NOMO-1 treated with dmso at 0.1 percent for 144 hours (cell line): Measurements from ENCODE around the gene ZNRF3.
"Not testable (repeated sequence)": the region's sequence is repeated elsewhere in the genome, so short reads cannot be mapped to it uniquely, and the experiment has no call there.

Experiments used
- DNase-seq: peaks from one replicate; lab custom pipeline; 2025; ENCODE audit not compliant: unreplicated experiment; lab: John Stamatoyannopoulos, UW

ZNRF3 gene

GRCh38 chr22:29003552-29003951 is 120.2 kb downstream of the ZNRF3 start:
- no peak for DNase-seq

- no peak for DNase-seq
These were observed 120.7 kb downstream of the ZNRF3 start for GRCh38 chr22:29003975-29004646.

- DNase-seq, result no peak
These were observed 121.4 kb downstream of the ZNRF3 start for GRCh38 chr22:29004647-29005371.

- DNase-seq, result not testable (repeated sequence)
These were observed 122.4 kb downstream of the ZNRF3 start for GRCh38 chr22:29005754-29006153.

- no peak for DNase-seq
These were observed 123.0 kb downstream of the ZNRF3 start for GRCh38 chr22:29006346-29006745.

GRCh38 chr22:29009148-29009547 is 125.8 kb downstream of the ZNRF3 start:
- DNase-seq, result no peak

GRCh38 chr22:29011240-29012100 is 128.1 kb downstream of the ZNRF3 start:
- no peak for DNase-seq

- DNase-seq, result no peak
These were observed 128.7 kb downstream of the ZNRF3 start for GRCh38 chr22:29012101-29012433.

- DNase-seq, result no peak
These were observed 129.6 kb downstream of the ZNRF3 start for GRCh38 chr22:29012952-29013351.

GRCh38 chr22:29014293-29014692 is 130.9 kb downstream of the ZNRF3 start:
- no peak for DNase-seq

- DNase-seq, result no peak
These were observed 131.4 kb downstream of the ZNRF3 start for GRCh38 chr22:29014773-29015172.

- DNase-seq, result no peak
These were observed 132.9 kb downstream of the ZNRF3 start for GRCh38 chr22:29016067-29016938.

GRCh38 chr22:29018293-29019189 is 135.2 kb downstream of the ZNRF3 start:
- DNase-seq, result no peak

- DNase-seq, result no peak
These were observed 138.9 kb downstream of the ZNRF3 start for GRCh38 chr22:29022101-29022817.

GRCh38 chr22:29023172-29023796 is 139.9 kb downstream of the ZNRF3 start:
- DNase-seq, result no peak

- DNase-seq, result no peak
These were observed 143.2 kb downstream of the ZNRF3 start for GRCh38 chr22:29026579-29026978.

GRCh38 chr22:29028468-29028867 is 145.1 kb downstream of the ZNRF3 start:
- no peak for DNase-seq

GRCh38 chr22:29029202-29030000 is 146.0 kb downstream of the ZNRF3 start:
- no peak for DNase-seq
